ENCODE data around the gene SYT17.

SYT17 gene

DNA sequence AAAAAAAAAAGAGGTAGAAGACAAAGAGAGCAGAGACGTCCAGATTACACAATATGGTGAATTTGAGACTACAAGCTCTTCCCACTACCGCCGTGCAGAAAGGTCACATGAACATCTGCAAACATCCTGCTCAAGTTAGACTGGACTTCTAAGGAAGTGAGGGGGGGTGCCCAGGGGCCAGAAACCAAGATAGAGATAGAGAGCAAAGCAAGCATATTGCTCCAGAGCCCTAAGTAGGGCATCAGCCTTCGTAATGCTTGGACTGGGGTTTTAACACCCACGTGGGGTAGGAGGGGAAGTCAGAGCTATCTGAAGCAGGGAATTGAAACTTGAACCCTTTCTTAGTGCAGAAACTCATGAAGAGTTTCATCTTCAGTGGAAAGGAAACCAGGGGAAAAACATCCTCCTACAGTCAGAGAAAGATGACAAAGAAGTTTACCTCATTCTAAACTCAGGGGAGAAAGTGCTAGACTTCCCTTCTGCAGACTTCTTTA lies 126.2 kb downstream of the SYT17 start:
- no peak for DNase-seq (ENCODE audit: insufficient read length, low spot score)
- FAIRE-seq: no peak
- no peak for TF ChIP-seq CTCF (IDR thresholded peaks at IDR 0.05; ENCODE audit: insufficient read depth, missing control alignments)

DNA sequence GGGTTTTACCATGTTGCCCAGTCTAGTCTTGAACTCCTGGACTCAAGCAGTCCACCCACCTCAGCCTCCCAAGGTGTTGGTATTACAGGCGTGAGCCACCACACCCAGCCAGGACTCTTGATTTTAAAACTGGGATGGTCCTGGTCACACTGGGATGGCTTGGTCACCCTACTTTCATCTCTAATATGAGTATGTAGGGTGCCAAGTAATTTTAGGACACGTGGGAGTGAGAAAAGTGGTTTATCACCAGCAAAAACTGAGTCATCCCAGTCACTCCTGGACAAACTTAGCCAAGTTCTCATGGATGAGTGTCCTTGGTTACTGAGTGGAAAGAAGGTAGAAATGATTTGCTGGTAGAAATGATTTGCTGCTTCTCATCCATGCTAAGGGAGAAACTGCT lies 127.4 kb downstream of the SYT17 start:
- DNase-seq (ENCODE audit: insufficient read length, low spot score): no peak
- FAIRE-seq: no peak
- no peak for TF ChIP-seq CTCF (IDR thresholded peaks at IDR 0.05; ENCODE audit: insufficient read depth, missing control alignments)

- FAIRE-seq (no peak), DNase-seq (ENCODE audit: insufficient read length, low spot score) (no peak)
- no peak for TF ChIP-seq CTCF (IDR thresholded peaks at IDR 0.05; ENCODE audit: insufficient read depth, missing control alignments)
These were observed 129.4 kb downstream of the SYT17 start for GRCh38 chr16:19297454-19297853.

- no peak for FAIRE-seq
- TF ChIP-seq CTCF (IDR thresholded peaks at IDR 0.05; ENCODE audit: insufficient read depth, missing control alignments): no peak
These were observed 131.5 kb downstream of the SYT17 start for GRCh38 chr16:19299565-19299964.

GRCh38 chr16:19301931-19302330 lies 133.9 kb downstream of the SYT17 start:
- FAIRE-seq: no peak
- DNase-seq (ENCODE audit: insufficient read length, low spot score): no peak
- TF ChIP-seq CTCF (IDR thresholded peaks at IDR 0.05; ENCODE audit: insufficient read depth, missing control alignments): no peak

More at GRCh38 chr16:19299565-19299964, 131.5 kb downstream of the SYT17 start:
- no peak for DNase-seq (ENCODE audit: insufficient read length, low spot score)

- no peak for FAIRE-seq
- DNase-seq (ENCODE audit: insufficient read length, low spot score): no peak
- TF ChIP-seq CTCF (IDR thresholded peaks at IDR 0.05; ENCODE audit: insufficient read depth, missing control alignments): no peak
These were observed 136.7 kb downstream of the SYT17 start for GRCh38 chr16:19304750-19305149.

- TF ChIP-seq CTCF (IDR thresholded peaks at IDR 0.05; ENCODE audit: insufficient read depth, missing control alignments): no peak
- DNase-seq (ENCODE audit: insufficient read length, low spot score) (no peak), FAIRE-seq (no peak)
These were observed 137.4 kb downstream of the SYT17 start for GRCh38 chr16:19305443-19305842.
